Natural killer cell (primary cell): ENCODE measurements around the gene PON3. TPM values are rescaled to one million over a fixed set of nuclear protein-coding genes. Genes with fewer than 3 reads are reported as not detected.

Source experiments
- ATAC-seq, 3 donors: fragments of 150-1000 bp in 2 of 3; fragments of 200-7000 bp in 1 of 3; cut with Tn5 transposase; 1 replicate in 1 of 3; 2 replicates in 2 of 3; pipeline ENCODE4 v1.10.0; 2021; ENCODE audit warnings: mild to moderate bottlenecking in 2 of 3, moderate library complexity in 2 of 3
- DNase-seq, 2 donors: peaks; one replicate each; pipeline versions ENCODE4 v3.0.0 to v3.0.0-alpha.2; 2013 to 2021; ENCODE audit warnings: mixed read lengths in 1 of 2
- H3K27ac ChIP-seq: one replicate; pipeline ENCODE4 v1.5.1; 2013; ENCODE audit warnings: mild to moderate bottlenecking, low read length
- H3K27me3 ChIP-seq: one replicate; pipeline ENCODE4 v1.6.1; 2013; ENCODE audit warnings: low read length; ENCODE audit not compliant: control insufficient read depth, insufficient read depth
- H3K36me3 ChIP-seq: one replicate; pipeline ENCODE4 v1.6.1; 2013; ENCODE audit warnings: low read length; ENCODE audit not compliant: control insufficient read depth, insufficient read depth
- H3K4me1 ChIP-seq: one replicate; pipeline ENCODE4 v1.6.1; 2013; ENCODE audit warnings: low read length; ENCODE audit not compliant: control insufficient read depth, insufficient read depth
- H3K4me3 ChIP-seq: one replicate; pipeline ENCODE4 v1.5.1; 2013; ENCODE audit warnings: low read length
- H3K9me3 ChIP-seq: one replicate; pipeline ENCODE4 v1.6.1; 2013; ENCODE audit warnings: low read length; ENCODE audit not compliant: control insufficient read depth, insufficient read depth
- H3K27ac Mint-ChIP-seq, 2 donors: one replicate each; pipeline ENCODE4 v1.8.0; 2022; ENCODE audit warnings: mild to moderate bottlenecking in 2 of 2, mixed read lengths in 2 of 2, moderate library complexity in 1 of 2
- H3K27me3 Mint-ChIP-seq, 2 donors: one replicate each; pipeline ENCODE4 v1.8.0; 2022; ENCODE audit warnings: low read depth in 2 of 2, mixed read lengths in 2 of 2
- H3K36me3 Mint-ChIP-seq: one replicate; pipeline ENCODE4 v1.8.0; 2022; ENCODE audit warnings: mixed read lengths
- H3K4me1 Mint-ChIP-seq, 2 donors: one replicate each; pipeline ENCODE4 v1.8.0; 2022; ENCODE audit warnings: mixed read lengths in 2 of 2
- H3K4me3 Mint-ChIP-seq: one replicate; pipeline ENCODE4 v1.8.0; 2022; ENCODE audit warnings: mild to moderate bottlenecking, moderate library complexity, mixed read lengths
- H3K9me3 Mint-ChIP-seq, 2 donors: one replicate each; pipeline ENCODE4 v1.8.0; 2022; ENCODE audit warnings: mixed read lengths in 2 of 2
- CTCF ChIP-seq: fragments of 200-600 bp; IDR thresholded peaks from one replicate; pipeline ENCODE4 v1.8.0; 2022; ENCODE audit warnings: antibody characterized with exemption
- WGBS: methylation state at CpG from one replicate; pipeline ENCODE4 v1.1.7; 2013; ENCODE audit warnings: missing lambda C conversion rate; ENCODE audit not compliant: insufficient coverage; 5-methylcytosine and 5-hydroxymethylcytosine counted together
- intact Hi-C: fragments of 100-400 bp; cut with micrococcal nuclease; formaldehyde crosslinking; loops from one replicate; pipeline ENCODE4 v1.14.2; 2022
- total RNA-seq, 4 donors: library from RNA; stranded (reverse); fragments of 120-200 nt in 1 of 4; gene quantifications; one replicate each; pipeline versions ENCODE4 v1.2.3 to v1.2.4, GENCODE V29; 2013 to 2022

The PON3 gene
- total RNA-seq, 3 donors from 2014 or later (not counting 1 experiment from before 2014, with no cell fraction given), result not detected

GRCh38 chr7:95421847-95422444 is 25.8 kb upstream of the PON3 start:
- Mint-ChIP-seq H3K27me3 (no peaks in the 10 kb centered on the region), H3K4me3 (no peak overlapping the region), H3K36me3 (no peaks in the 10 kb centered on the region), H3K4me1 (peaks cover 11 to 22% of the 10 kb centered on the region in 2 donors), H3K27ac (no peak overlapping the region), H3K9me3 (no peaks in the 10 kb centered on the region)
- intact Hi-C loops, result no loop called here
- Histone ChIP-seq H3K9me3 (no peaks in the 10 kb centered on the region), H3K27ac (no peak overlapping the region), H3K36me3 (no peaks in the 10 kb centered on the region), H3K27me3 (no peaks in the 10 kb centered on the region), H3K4me3 (no peak overlapping the region), H3K4me1 (no peaks in the 10 kb centered on the region)
- no peak for ATAC-seq
- TF ChIP-seq CTCF, result no peak
- DNase-seq, result no peak

DNA sequence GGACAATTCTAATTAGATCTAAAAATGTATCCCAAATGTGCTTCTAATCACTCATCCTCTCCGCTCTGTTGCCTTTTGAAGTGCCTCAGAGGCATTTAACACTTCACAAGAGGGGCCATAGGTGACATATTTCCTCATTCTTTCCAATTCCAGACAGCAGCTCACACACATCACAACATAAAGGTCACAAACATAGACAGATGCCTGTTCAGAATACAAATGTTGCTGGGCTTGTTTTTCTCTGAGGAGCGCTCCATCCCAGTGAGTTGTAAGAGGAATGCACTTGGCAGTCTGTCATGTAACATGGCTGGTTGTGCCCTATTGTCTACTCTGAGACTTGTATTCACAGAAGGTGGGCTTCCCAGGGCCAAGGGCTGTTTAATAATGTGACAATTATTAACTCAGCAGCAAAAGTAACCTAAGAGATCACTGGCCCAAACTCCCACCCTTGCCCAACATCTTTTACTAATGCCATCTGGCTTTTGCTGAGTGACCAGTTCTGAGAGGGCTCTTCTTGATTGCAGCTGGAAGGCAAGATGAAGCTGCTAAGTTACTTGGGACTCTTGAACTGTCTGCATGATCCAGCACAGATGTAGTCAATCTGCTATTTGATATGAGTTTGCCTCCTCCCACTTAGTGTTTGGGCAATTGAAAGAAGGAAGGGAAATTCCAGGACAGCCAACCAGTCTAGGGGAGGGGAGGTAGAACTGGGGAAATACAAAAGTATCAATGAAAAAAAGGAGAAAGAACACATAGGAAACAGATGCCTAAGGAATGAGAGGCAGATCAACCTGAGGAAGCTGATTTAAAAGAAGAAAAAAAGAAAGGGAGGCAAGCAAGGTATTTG is 25.0 kb upstream of the PON3 start:
- Mint-ChIP-seq H3K27ac (no peak overlapping the region), H3K4me1 (peaks cover 11 to 22% of the 10 kb centered on the region in 2 donors), H3K36me3 (no peaks in the 10 kb centered on the region), H3K27me3 (no peaks in the 10 kb centered on the region), H3K4me3 (no peak overlapping the region), H3K9me3 (no peaks in the 10 kb centered on the region)
- intact Hi-C loops, result no loop called here
- Histone ChIP-seq H3K9me3 (no peaks in the 10 kb centered on the region), H3K4me3 (no peak overlapping the region), H3K4me1 (no peaks in the 10 kb centered on the region), H3K36me3 (no peaks in the 10 kb centered on the region), H3K27ac (no peak overlapping the region), H3K27me3 (no peaks in the 10 kb centered on the region)
- DNase-seq (no peak), ATAC-seq (no peak)
- TF ChIP-seq CTCF, result no peak
- WGBS, result 97% methylated on average over 2 of the region's 2 CpGs

- peaks cover 9% of the 10 kb centered on the region for H3K36me3 ChIP-seq
- no peak overlapping the region for H3K4me3 ChIP-seq
- intact Hi-C loops, result no loop called here
- H3K9me3 Mint-ChIP-seq, result no peaks in the 10 kb centered on the region
- no peak overlapping the region for H3K27ac Mint-ChIP-seq
- H3K27me3 Mint-ChIP-seq, result no peaks in the 10 kb centered on the region
- no peak overlapping the region for H3K27ac ChIP-seq
- no peaks in the 10 kb centered on the region for H3K36me3 Mint-ChIP-seq
- no peaks in the 10 kb centered on the region for H3K4me1 ChIP-seq
- DNase-seq (no peak), ATAC-seq (no peak)
- 87% methylated on average over 4 of the region's 4 CpGs for WGBS
- no peak for TF ChIP-seq CTCF
- H3K4me3 Mint-ChIP-seq, result no peak overlapping the region
- no peaks in the 10 kb centered on the region for H3K27me3 ChIP-seq
- H3K4me1 Mint-ChIP-seq, result no peaks in the 10 kb centered on the region
- no peaks in the 10 kb centered on the region for H3K9me3 ChIP-seq
These were observed 15.9 kb upstream of the PON3 start for GRCh38 chr7:95412075-95412474.
